Vagina (tissue), 2 donors: ENCODE measurements around the gene PAEP.

ENCODE experiments used
- CTCF ChIP-seq, 3 experiments: fragments of 450-650 bp in 2 of 3; fragments of 200-600 bp in 1 of 3; sonication (generic) in 1 of 3; IDR thresholded peaks; one replicate each; pipeline ENCODE4 v1.5.1; 2017 to 2019; ENCODE audit warnings: antibody characterized with exemption in 3 of 3, mild to moderate bottlenecking in 2 of 3, moderate library complexity in 2 of 3
- POLR2A ChIP-seq, 2 donors: fragments of 450-650 bp; IDR thresholded peaks; one replicate each; pipeline ENCODE4 v1.6.1; 2017; ENCODE audit warnings: antibody characterized with exemption in 2 of 2, mild to moderate bottlenecking in 2 of 2, moderate library complexity in 2 of 2
- POLR2AphosphoS5 ChIP-seq, 2 donors: sonication (generic); formaldehyde crosslinking; IDR thresholded peaks; one replicate each; pipeline ENCODE4 v1.9.0; 2017; ENCODE audit warnings: antibody characterized with exemption in 2 of 2, mild to moderate bottlenecking in 2 of 2, low read depth in 1 of 2; ENCODE audit not compliant: insufficient read depth in 1 of 2

GRCh38 chr9:135526730-135527571, 34.6 kb upstream of the PAEP start:
- TF ChIP-seq CTCF (IDR thresholded peaks at IDR 0.05) (no peak), POLR2A (IDR thresholded peaks at IDR 0.05) (no peak), POLR2AphosphoS5 (IDR thresholded peaks at IDR 0.05; ENCODE audit: insufficient read depth in 1 of 2, low read depth in 1 of 2) (no peak)
